Measurements from ENCODE around the gene ETV6. TPM values are rescaled to one million over a fixed set of nuclear protein-coding genes. Genes with fewer than 3 reads are reported as not detected.
A peak's percentile ranks its signal among the peaks of the same experiment; 100 is the strongest.

Gene ETV6
- total and polyA plus RNA-seq, 2 of the 8 experiments (the other 6 are each of a cell fraction or from before 2014, with no cell fraction given), result 5.5 to 23.9 TPM

DNA sequence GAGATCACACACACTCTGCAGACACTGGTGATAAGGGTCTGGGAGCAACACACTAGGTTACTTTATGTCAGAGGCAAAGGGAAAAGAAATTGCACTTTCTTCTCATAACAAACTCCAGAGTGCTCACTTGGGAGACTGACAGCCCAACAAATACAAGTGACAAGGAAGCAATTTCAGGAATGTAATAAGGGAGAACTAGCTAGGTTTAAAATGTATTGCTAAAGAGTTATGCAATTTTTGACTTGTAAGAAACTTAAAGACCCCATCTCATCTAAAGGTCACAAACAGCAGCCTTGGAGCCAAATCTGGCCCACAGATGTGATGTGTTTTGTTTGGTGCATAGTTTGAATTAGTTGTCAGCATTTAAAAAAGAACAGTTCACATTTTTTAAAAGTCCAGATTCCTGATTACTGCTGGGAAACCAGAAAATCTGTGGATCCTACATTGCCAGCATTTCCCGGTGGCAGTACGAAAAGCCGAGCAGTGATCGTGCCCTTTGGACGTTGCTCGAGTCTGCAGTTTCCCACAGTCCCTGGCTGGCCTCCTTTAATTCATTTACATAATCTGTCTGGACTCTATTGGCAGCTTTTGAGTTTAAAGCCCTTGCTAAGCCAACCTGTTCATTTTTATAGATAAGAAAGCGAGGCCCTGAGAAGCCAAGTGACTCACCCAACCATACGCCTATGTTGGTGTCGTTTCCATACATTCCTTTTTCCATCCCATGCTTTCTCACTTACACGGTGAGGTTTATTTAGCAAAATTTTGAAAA, 42.0 kb upstream of the ETV6 start:
- Histone ChIP-seq H3K9ac (replicated peaks in 1 of 4; ENCODE audit: extremely low read depth in 1 of 4, low read depth in 3 of 4, low read length in 3 of 4) (no peak overlapping the region), H2BK12ac (ENCODE audit: low read depth, low read length) (peak overlapping the region; percentile 78; the same call in 1 of the 2 replicates), H2BK15ac (ENCODE audit: low read length) (no peak overlapping the region; the same call in 1 of the 2 replicates), H3K4me2 (ENCODE audit: insufficient read depth in 1 of 2, low read depth in 2 of 2, low read length in 2 of 2) (peak overlapping the region in 1 of 2 experiments; percentile 7; a peak in 1 of 4 replicates), H4K8ac (ENCODE audit: extremely low read depth, insufficient read depth, low read length) (no peak overlapping the region), H2BK5ac (ENCODE audit: low read depth, low read length) (peak overlapping the region; percentile 89; the same call in 1 of the 2 replicates), H4K91ac (replicated peaks; ENCODE audit: insufficient read length, low read length) (peak overlapping the region; percentile 39), H3K79me2 (ENCODE audit: control insufficient read depth in 1 of 2, insufficient read depth in 2 of 2, low read length in 2 of 2) (peaks cover 0 to 13% of the 10 kb centered on the region in 2 experiments; a peak in 2 of 4 replicates), H4K5ac (ENCODE audit: insufficient read length, low read depth, low read length) (peak overlapping the region; percentile 84), H3K14ac (ENCODE audit: insufficient read length) (no peak overlapping the region), H3K23me2 (ENCODE audit: low read depth, low read length) (peaks cover 2% of the 10 kb centered on the region; the same call in 1 of the 2 replicates), H3K4me1 (replicated peaks in 1 of 4; ENCODE audit: control insufficient read depth in 3 of 4, insufficient read depth in 4 of 4, low read length in 3 of 4) (peaks cover 5 to 22% (median 17%) of the 10 kb centered on the region in 4 experiments; a peak in 6 of 7 replicates), H4K20me1 (replicated peaks in 1 of 2; ENCODE audit: control insufficient read depth in 1 of 2, insufficient read depth in 2 of 2, low read length in 2 of 2) (no peaks in the 10 kb centered on the region), H3K36me3 (ENCODE audit: control insufficient read depth in 2 of 4, insufficient read depth in 4 of 4, low read length in 3 of 4) (no peaks in the 10 kb centered on the region), H3K18ac (ENCODE audit: extremely low read depth, low read length) (peak overlapping the region; percentile 20; the same call in 1 of the 2 replicates), H2BK20ac (ENCODE audit: low read length) (peak overlapping the region; percentile 97), H3K9me3 (ENCODE audit: insufficient read depth in 2 of 2, low read depth in 1 of 2, low read length in 1 of 2) (no peaks in the 10 kb centered on the region), H3K4me3 (ENCODE audit: extremely low read depth in 1 of 4, insufficient read depth in 2 of 4, low read depth in 3 of 4, low read length in 4 of 4) (no peak overlapping the region), H3K27ac (ENCODE audit: low read depth, low read length) (no peak overlapping the region), H2BK120ac (replicated peaks; ENCODE audit: low read depth, low read length) (peak overlapping the region; percentile 49), H3K56ac (replicated peaks; ENCODE audit: insufficient read length, low read depth, low read length) (no peak overlapping the region), H3K4ac (replicated peaks; ENCODE audit: insufficient read length, low read depth, low read length) (no peak overlapping the region), H3K27me3 (replicated peaks in 1 of 4; ENCODE audit: control insufficient read depth in 3 of 4, extremely low read depth in 1 of 4, insufficient read depth in 3 of 4, low read length in 3 of 4) (no peaks in the 10 kb centered on the region), H3K79me1 (ENCODE audit: low read depth, low read length) (no peaks in the 10 kb centered on the region), H2AK5ac (ENCODE audit: low read depth, low read length) (peak overlapping the region; percentile 79; the same call in 1 of the 2 replicates), H2AFZ (ENCODE audit: low read length) (no peak overlapping the region), H3K23ac (ENCODE audit: insufficient read length) (no peak overlapping the region)
- ChIA-PET CTCF (ENCODE audit: partially characterized antibody) (no interaction called here), POLR2A (ENCODE audit: partially characterized antibody) (interaction anchor here (1.4 to 3.9 kb wide), 4 partner anchors 10 to 16 kb away, joined by 3 to 35 read pairs (median 12); no protein-coding TSS in a partner anchor)
- DNase-seq (ENCODE audit: low read depth in 1 of 2, low spot score in 2 of 2) (no peak), FAIRE-seq (no peak)
- no peak for TF ChIP-seq CREB1 (IDR thresholded peaks at IDR 0.05)
- no peak for TF ChIP-seq TAF7 (optimal IDR thresholded peaks at IDR 0.05; ENCODE audit: borderline replicate concordance, low read depth, low read length)
- WGBS, 2 experiments (ENCODE audit: extremely low coverage in 1 of 2, insufficient coverage in 1 of 2, insufficient read length in 1 of 2, insufficient replicate concordance in 2 of 2, low coverage in 1 of 2, low lambda C conversion rate in 2 of 2, missing lambda C conversion rate in 1 of 2), result 84% methylated on average over 10 of the region's 10 CpGs; no CpG with 5 or more reads in 1 of the 2 experiments

Data from H1 (cell line).